Mucosa of descending colon (tissue), 3 donors: ENCODE data around the gene ATP8A2. TPM values are rescaled to one million over a fixed set of nuclear protein-coding genes. Genes with fewer than 3 reads are reported as not detected.

Source experiments
- ATAC-seq: fragments of 200-7000 bp; cut with Tn5 transposase; one replicate; pipeline ENCODE4 v1.9.1; 2020; ENCODE audit warnings: mild to moderate bottlenecking, moderate library complexity
- DNase-seq, 3 donors: peaks; one replicate each; pipeline ENCODE4 v3.0.0-alpha.2; 2020
- H3K36me3 ChIP-seq: fragments of 200-600 bp; one replicate; pipeline ENCODE4 v1.8.0; 2021; ENCODE audit warnings: low read depth, mild to moderate bottlenecking
- H3K4me1 ChIP-seq: fragments of 200-600 bp; one replicate; pipeline ENCODE4 v1.8.0; 2021; ENCODE audit warnings: low read depth, mild to moderate bottlenecking
- H3K4me3 ChIP-seq: fragments of 200-600 bp; one replicate; pipeline ENCODE4 v1.8.0; 2021; ENCODE audit warnings: mild to moderate bottlenecking
- H3K9me3 ChIP-seq: fragments of 200-600 bp; one replicate; pipeline ENCODE4 v1.8.0; 2021; ENCODE audit warnings: mild to moderate bottlenecking
- CTCF ChIP-seq: fragments of 200-600 bp; IDR thresholded peaks from one replicate; pipeline ENCODE4 v1.8.0; 2022; ENCODE audit warnings: antibody characterized with exemption, mild to moderate bottlenecking
- intact Hi-C, 2 donors: fragments of 100-400 bp; cut with DNase I in 1 of 2; cut with micrococcal nuclease in 1 of 2; formaldehyde crosslinking; loops; one replicate each; pipeline versions ENCODE4 v1.11.0 to v1.11.1; 2022; cut with DNase I, micrococcal nuclease
- total RNA-seq, 3 donors: library from RNA; stranded (reverse); fragmentation: NEBNext Ultra II Directional in 2 of 3; extraction: Animal tissue kit (Norgen Biotek cat#: 25700) in 2 of 3; gene quantifications; one replicate each; pipeline versions ENCODE4 v1.2.1 to v1.2.4, GENCODE V29; 2021 to 2023
- donor health status: DM: no; HTN: no; CAD: no; lungs with moderate emphysema.
- donor health status: DM: no; HTN: no; CAD: no.
- donor health status: DM: no; HTN: yes; CAD: no.

Gene ATP8A2
- total RNA-seq, 3 donors from 2014 or later: 0.22 to 3.6 (median 0.41) TPM

GRCh38 chr13:25929816-25930215 lies 558.0 kb downstream of the ATP8A2 start:
- intact Hi-C loops: no loop called here
- Histone ChIP-seq H3K9me3 (no peaks in the 10 kb centered on the region), H3K4me3 (no peak overlapping the region), H3K4me1 (no peaks in the 10 kb centered on the region), H3K36me3 (no peaks in the 10 kb centered on the region)
- DNase-seq: no peak
- TF ChIP-seq CTCF: no peak
- no peak for ATAC-seq

GRCh38 chr13:25930653-25931052 lies 558.9 kb downstream of the ATP8A2 start:
- Histone ChIP-seq H3K4me1 (no peaks in the 10 kb centered on the region), H3K4me3 (no peak overlapping the region), H3K9me3 (no peaks in the 10 kb centered on the region), H3K36me3 (no peaks in the 10 kb centered on the region)
- no peak for TF ChIP-seq CTCF
- intact Hi-C loops: no loop called here
- no peak for ATAC-seq
- no peak for DNase-seq

GRCh38 chr13:25932365-25932764 lies 560.6 kb downstream of the ATP8A2 start:
- DNase-seq: no peak
- H3K36me3 ChIP-seq: no peaks in the 10 kb centered on the region
- no peaks in the 10 kb centered on the region for H3K9me3 ChIP-seq
- intact Hi-C loops: no loop called here
- TF ChIP-seq CTCF: no peak
- H3K4me3 ChIP-seq: no peak overlapping the region
- no peaks in the 10 kb centered on the region for H3K4me1 ChIP-seq
- ATAC-seq: no peak

GRCh38 chr13:25933520-25933919 lies 561.7 kb downstream of the ATP8A2 start:
- no peak for TF ChIP-seq CTCF
- Histone ChIP-seq H3K9me3 (no peaks in the 10 kb centered on the region), H3K36me3 (no peaks in the 10 kb centered on the region), H3K4me1 (no peaks in the 10 kb centered on the region), H3K4me3 (no peak overlapping the region)
- intact Hi-C loops: no loop called here
- no peak for DNase-seq
- no peak for ATAC-seq

GRCh38 chr13:25934127-25934526 lies 562.4 kb downstream of the ATP8A2 start:
- ATAC-seq (no peak), DNase-seq (no peak)
- Histone ChIP-seq H3K4me1 (no peaks in the 10 kb centered on the region), H3K9me3 (no peaks in the 10 kb centered on the region), H3K4me3 (no peak overlapping the region), H3K36me3 (no peaks in the 10 kb centered on the region)
- no peak for TF ChIP-seq CTCF
- intact Hi-C loops: no loop called here
